ENCODE results near the gene FAM234A. TPM values are rescaled to one million over a fixed set of nuclear protein-coding genes. Genes with fewer than 3 reads are reported as not detected.
"Not testable (repeated sequence)": the region's sequence is repeated elsewhere in the genome, so short reads cannot be mapped to it uniquely, and the experiment has no call there.

The FAM234A gene
- total RNA-seq, 2 donors from 2014 or later = 51.7 to 141 TPM

GRCh38 chr16:200388-200787, 34.2 kb upstream of the FAM234A start:
- Histone ChIP-seq H3K9me3 (no peaks in the 10 kb centered on the region), H3K4me3 (no peak overlapping the region), H3K4me1 (ENCODE audit: control insufficient read depth in 1 of 2, low read depth in 2 of 2) (no peaks in the 10 kb centered on the region), H3K36me3 (peaks cover 66% of the 10 kb centered on the region), H3K27me3 (replicated peaks; ENCODE audit: insufficient read depth) (no peaks in the 10 kb centered on the region), H3K27ac (no peak overlapping the region)
- ATAC-seq (ENCODE audit: insufficient number of reproducible peaks, low FRiP score, low read depth) (no peak), DNase-seq (ENCODE audit: low spot score) (no peak)
- TF ChIP-seq CTCF (IDR thresholded peaks at IDR 0.05) = no peak

- ATAC-seq (ENCODE audit: insufficient number of reproducible peaks, low FRiP score, low read depth) = no peak
- H3K4me3 ChIP-seq = no peak overlapping the region
- H3K4me1 ChIP-seq (ENCODE audit: control insufficient read depth in 1 of 2, low read depth in 2 of 2) = no peaks in the 10 kb centered on the region
- H3K27ac ChIP-seq = no peak overlapping the region
- DNase-seq (ENCODE audit: low spot score) = no peak
- no peaks in the 10 kb centered on the region for H3K27me3 ChIP-seq (replicated peaks; ENCODE audit: insufficient read depth)
- no peak for TF ChIP-seq CTCF (IDR thresholded peaks at IDR 0.05)
- no peaks in the 10 kb centered on the region for H3K9me3 ChIP-seq
- H3K36me3 ChIP-seq = peaks cover 66% of the 10 kb centered on the region
Observed at GRCh38 chr16:203246-203645, 31.4 kb upstream of the FAM234A start.

- not testable (repeated sequence) for DNase-seq (ENCODE audit: low spot score); H3K27me3 ChIP-seq (replicated peaks; ENCODE audit: insufficient read depth); H3K4me3 ChIP-seq; H3K27ac ChIP-seq; H3K9me3 ChIP-seq; ATAC-seq (ENCODE audit: insufficient number of reproducible peaks, low FRiP score, low read depth); H3K4me1 ChIP-seq (ENCODE audit: control insufficient read depth in 1 of 2, low read depth in 2 of 2)
- H3K36me3 ChIP-seq = peaks cover 65% of the 10 kb centered on the region
Observed at GRCh38 chr16:204046-204445, 30.6 kb upstream of the FAM234A start.

GRCh38 chr16:209359-209758, 25.3 kb upstream of the FAM234A start:
- not testable (repeated sequence) for H3K9me3 ChIP-seq; H3K27me3 ChIP-seq (replicated peaks; ENCODE audit: insufficient read depth); DNase-seq (ENCODE audit: low spot score); H3K4me1 ChIP-seq (ENCODE audit: control insufficient read depth in 1 of 2, low read depth in 2 of 2); H3K27ac ChIP-seq; H3K4me3 ChIP-seq; ATAC-seq (ENCODE audit: insufficient number of reproducible peaks, low FRiP score, low read depth)
- peaks cover 65% of the 10 kb centered on the region for H3K36me3 ChIP-seq

GRCh38 chr16:211631-212180, 22.9 kb upstream of the FAM234A start:
- not testable (repeated sequence) for ATAC-seq (ENCODE audit: insufficient number of reproducible peaks, low FRiP score, low read depth)

GRCh38 chr16:212999-213398, 21.6 kb upstream of the FAM234A start:
- Histone ChIP-seq H3K36me3 (peaks cover 66% of the 10 kb centered on the region), H3K4me1 (ENCODE audit: control insufficient read depth in 1 of 2, low read depth in 2 of 2) (no peaks in the 10 kb centered on the region), H3K27ac (no peak overlapping the region), H3K9me3 (no peaks in the 10 kb centered on the region), H3K27me3 (replicated peaks; ENCODE audit: insufficient read depth) (no peaks in the 10 kb centered on the region), H3K4me3 (no peak overlapping the region)
- TF ChIP-seq CTCF (IDR thresholded peaks at IDR 0.05) = no peak
- ATAC-seq (ENCODE audit: insufficient number of reproducible peaks, low FRiP score, low read depth) = no peak
- DNase-seq (ENCODE audit: low spot score) = no peak

More at GRCh38 chr16:211631-212180, 22.9 kb upstream of the FAM234A start:
- not testable (repeated sequence) for H3K9me3 ChIP-seq; H3K4me1 ChIP-seq (ENCODE audit: control insufficient read depth in 1 of 2, low read depth in 2 of 2); DNase-seq (ENCODE audit: low spot score); H3K4me3 ChIP-seq; H3K27me3 ChIP-seq (replicated peaks; ENCODE audit: insufficient read depth); H3K27ac ChIP-seq
- H3K36me3 ChIP-seq = peaks cover 65% of the 10 kb centered on the region

GRCh38 chr16:220021-220420, 14.6 kb upstream of the FAM234A start:
- H3K4me3 ChIP-seq = no peak overlapping the region
- ATAC-seq (ENCODE audit: insufficient number of reproducible peaks, low FRiP score, low read depth) = no peak
- peaks cover 64% of the 10 kb centered on the region for H3K36me3 ChIP-seq
- H3K27ac ChIP-seq = no peak overlapping the region
- no peak for DNase-seq (ENCODE audit: low spot score)
- no peaks in the 10 kb centered on the region for H3K9me3 ChIP-seq
- no peaks in the 10 kb centered on the region for H3K27me3 ChIP-seq (replicated peaks; ENCODE audit: insufficient read depth)
- TF ChIP-seq CTCF (IDR thresholded peaks at IDR 0.05) = no peak
- no peaks in the 10 kb centered on the region for H3K4me1 ChIP-seq (ENCODE audit: control insufficient read depth in 1 of 2, low read depth in 2 of 2)

Data from thoracic aorta (tissue), 2 donors.